ENCODE measurements around the gene FYB1.

GRCh38 chr5:39119404-39120051, 99.8 kb downstream of the FYB1 start:
- TF ChIP-seq CTCF (IDR thresholded peaks at IDR 0.05) = no peak
- TF ChIP-seq CBFB (CRISPR knock-in tag; IDR thresholded peaks at IDR 0.05; ENCODE audit: low read depth) = no peak
- TF ChIP-seq NR2C2 (CRISPR knock-in tag; IDR thresholded peaks at IDR 0.05) = no peak
- no peak for TF ChIP-seq E2F1 (CRISPR knock-in tag; IDR thresholded peaks at IDR 0.05)
- no peak for TF ChIP-seq IRF1 (CRISPR knock-in tag; IDR thresholded peaks at IDR 0.05)
- TF ChIP-seq ERG (CRISPR knock-in tag; IDR thresholded peaks at IDR 0.05) = no peak
- no peak for TF ChIP-seq USF2 (CRISPR knock-in tag; IDR thresholded peaks at IDR 0.05)
- no peak for TF ChIP-seq IRF2 (CRISPR knock-in tag; IDR thresholded peaks at IDR 0.05; ENCODE audit: borderline replicate concordance, low read depth)
- no peak for TF ChIP-seq ESRRA (CRISPR knock-in tag; IDR thresholded peaks at IDR 0.05; ENCODE audit: borderline replicate concordance)
- TF ChIP-seq USF1 (CRISPR knock-in tag; IDR thresholded peaks at IDR 0.05) = no peak
- no peak for TF ChIP-seq ZNF232 (CRISPR knock-in tag; IDR thresholded peaks at IDR 0.05)
- no peak for TF ChIP-seq JUN (CRISPR knock-in tag; IDR thresholded peaks at IDR 0.05)

Data from WTC11 (cell line).